HG03432 (cell line): ENCODE results near the gene IL21R.

ENCODE experiments used
- ATAC-seq: cut with Tn5 transposase; IDR thresholded peaks from one replicate; pipeline ENCODE4 v1.9.1; 2021; ENCODE audit warnings: mild to moderate bottlenecking, moderate library complexity; ENCODE audit not compliant: unreplicated experiment

Gene IL21R

DNA sequence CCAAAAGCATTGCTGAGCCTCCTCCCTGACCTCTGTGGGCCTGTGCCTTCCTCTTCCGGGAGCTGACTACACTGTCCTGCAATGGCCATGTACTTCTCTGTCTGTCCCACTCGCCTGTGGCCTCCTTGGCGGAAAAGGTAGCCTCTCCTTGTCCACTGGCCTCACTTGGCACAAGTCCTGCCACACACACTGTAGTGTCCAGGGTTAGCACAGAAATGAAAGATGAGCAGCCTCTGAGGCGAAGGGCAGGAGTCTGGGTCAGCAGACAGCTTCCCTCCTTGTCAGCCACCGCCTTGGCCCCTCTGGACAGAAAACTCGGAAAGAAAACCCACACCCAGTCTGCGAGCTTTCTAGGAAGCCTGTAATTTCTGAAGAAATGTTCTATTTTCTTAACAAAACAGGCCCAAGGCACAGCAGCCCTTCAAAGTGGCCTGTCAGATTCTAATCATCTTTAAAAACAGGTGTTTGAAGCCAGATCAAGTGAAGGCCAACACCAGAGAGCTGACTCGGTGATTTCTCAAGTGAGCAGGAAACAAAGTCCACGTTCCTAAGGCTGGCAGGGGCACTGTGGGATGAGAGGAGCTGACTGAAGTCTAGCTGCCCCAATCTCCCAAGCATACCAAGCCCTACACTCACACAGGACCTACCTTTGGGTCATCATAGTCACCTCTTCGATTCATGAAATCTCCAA lies 80.6 kb downstream of the IL21R start:
- ATAC-seq, result no peak

DNA sequence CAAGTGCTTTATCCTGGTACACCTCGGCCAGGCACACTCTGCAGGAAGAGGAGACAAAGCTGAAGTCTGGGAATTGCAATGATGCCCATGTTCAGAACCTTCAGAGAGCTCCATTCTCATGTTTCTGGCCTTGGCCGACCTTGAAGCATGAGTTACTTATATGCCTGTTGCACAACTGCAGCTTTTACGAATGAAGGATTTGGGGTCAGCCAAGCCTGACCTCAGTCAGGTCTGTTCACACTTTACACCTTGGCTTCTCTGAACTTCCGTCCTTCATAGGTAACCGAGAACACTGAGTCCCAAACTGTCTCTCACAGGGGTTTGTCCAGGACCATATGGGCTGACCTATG lies 81.1 kb downstream of the IL21R start:
- ATAC-seq, result no peak

DNA sequence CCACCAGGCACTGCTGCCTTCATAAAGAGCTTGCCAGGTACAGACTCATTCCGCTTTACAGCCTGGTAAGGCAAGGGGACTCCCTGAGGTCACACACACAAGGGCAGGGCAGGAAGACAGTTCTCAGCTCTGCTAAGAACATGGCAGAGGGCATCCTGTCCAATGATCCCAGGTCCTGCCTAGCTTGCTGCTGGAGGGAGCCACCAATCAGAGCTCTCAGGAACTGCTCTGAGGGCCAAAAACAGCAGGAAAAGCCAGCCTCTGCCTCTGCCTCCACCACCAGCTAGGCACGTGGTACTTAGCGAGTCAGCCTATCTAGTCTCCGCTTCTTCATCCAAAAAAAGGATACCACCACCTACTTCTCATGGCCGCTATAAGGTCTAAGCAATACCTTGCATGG lies 81.7 kb downstream of the IL21R start:
- no peak for ATAC-seq

DNA sequence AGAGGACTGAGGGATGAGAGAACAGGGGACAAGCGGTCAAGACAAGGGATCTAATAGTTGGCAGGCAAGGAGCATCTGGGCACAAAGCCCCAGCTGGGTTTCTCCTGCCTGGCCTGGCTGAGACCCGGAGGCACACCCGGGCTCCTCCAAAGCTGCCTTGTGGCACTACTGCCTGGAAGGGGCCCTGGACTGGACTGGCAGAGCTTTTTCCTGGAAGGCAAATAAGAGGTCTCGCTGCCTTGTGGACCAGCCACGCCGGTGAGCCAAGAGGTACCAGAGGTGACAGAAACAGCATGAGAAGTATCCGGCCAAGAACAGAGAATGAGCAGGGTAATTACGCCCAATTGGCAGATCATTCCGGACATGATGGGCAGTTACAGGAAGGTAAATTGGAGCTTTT lies 83.2 kb downstream of the IL21R start:
- no peak for ATAC-seq

DNA sequence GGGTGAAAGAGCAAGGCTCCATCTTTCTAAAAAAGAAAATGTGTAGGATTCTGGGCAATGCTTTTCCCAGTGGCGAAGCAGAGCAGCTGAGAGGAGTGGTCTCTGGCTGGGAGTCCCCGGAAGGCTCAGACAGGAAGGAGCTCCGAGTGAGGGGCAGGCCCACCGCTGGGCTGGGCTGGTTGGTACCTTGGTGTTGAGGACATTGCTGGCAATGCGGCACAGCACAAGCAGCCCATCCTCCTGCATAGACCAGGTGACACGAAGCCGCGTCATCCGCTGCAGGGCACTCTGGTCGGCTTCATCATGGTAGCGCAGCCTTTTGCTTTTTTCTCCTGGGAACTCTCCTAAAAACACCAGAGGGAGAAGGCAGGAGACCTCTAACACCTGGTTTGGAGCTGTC lies 83.8 kb downstream of the IL21R start:
- ATAC-seq, result no peak

DNA sequence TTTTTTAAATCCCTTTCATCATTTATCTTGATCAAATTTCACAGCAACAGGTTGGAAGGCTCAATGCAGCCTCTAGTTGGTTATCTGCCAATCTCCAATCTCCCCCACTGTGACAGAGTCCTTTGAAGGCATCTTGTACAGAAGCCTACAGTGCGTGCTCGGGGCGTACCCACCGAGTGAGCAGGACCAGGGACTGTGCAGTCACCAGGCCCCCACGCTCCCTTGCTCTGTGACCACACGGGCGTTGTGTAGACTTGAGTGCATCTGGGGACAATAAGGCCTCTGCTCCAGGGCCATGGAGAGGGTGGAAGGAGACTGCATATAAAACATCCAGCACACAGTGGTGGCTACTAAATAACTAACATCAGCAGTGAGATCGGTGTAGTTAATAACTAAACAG lies 84.4 kb downstream of the IL21R start:
- no peak for ATAC-seq

DNA sequence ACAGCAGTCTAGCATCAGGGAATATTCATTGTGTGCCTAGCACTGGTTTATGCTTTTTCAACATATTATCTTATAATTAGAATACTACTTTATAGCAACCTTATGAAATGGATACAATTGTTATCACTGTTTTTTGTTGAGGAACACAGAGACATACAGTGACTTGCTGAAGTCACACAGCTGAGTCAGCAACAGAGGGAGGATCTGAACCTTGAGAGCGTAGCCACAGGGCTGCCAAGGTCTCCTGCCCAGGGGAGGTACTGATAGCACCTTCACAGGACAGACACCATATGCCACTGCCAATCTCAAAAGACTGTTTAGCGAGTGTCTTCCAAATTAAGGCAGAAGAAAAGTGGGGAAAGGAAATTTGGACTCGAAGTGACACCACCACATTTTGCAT lies 84.8 kb downstream of the IL21R start:
- ATAC-seq, result no peak

DNA sequence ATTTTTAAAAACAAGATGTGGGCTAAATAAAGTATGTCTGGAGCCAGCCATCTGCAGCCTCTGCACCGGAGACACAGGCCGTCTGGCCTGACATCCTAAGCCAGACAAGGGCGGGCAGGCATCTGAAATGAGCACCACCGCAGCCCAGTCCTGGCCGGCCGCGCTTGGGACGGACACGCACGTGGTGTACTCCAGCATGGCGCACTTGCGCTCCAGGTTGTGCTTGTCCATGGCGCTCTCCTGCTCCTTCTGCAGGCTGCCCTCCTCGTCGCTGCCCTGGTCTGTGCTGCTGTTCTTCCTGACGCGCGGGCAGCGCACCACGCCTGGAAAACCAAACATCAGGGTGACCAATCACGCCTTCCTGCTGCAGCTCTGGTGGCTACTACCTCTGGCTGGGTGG lies 87.4 kb downstream of the IL21R start:
- no peak for ATAC-seq

DNA sequence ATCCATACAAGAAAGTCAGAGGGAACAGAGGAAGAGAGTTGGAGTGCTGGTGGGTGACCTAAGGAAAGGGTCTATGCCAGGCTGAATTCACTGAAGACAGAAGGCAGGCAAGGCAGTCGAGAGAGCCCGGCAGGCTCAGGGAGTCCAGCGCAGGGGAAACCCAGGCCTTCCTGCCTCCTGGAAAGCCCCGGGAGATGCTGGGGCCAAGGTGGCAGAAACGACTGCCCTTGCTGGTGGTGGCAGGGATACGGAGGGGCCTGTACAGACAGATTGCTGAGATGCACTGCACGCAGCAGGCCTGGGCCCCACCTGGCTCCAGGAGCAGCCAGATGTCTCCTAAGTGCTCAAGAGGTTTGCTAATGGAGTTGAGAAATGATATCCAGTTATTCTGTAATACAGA lies 87.9 kb downstream of the IL21R start:
- no peak for ATAC-seq

DNA sequence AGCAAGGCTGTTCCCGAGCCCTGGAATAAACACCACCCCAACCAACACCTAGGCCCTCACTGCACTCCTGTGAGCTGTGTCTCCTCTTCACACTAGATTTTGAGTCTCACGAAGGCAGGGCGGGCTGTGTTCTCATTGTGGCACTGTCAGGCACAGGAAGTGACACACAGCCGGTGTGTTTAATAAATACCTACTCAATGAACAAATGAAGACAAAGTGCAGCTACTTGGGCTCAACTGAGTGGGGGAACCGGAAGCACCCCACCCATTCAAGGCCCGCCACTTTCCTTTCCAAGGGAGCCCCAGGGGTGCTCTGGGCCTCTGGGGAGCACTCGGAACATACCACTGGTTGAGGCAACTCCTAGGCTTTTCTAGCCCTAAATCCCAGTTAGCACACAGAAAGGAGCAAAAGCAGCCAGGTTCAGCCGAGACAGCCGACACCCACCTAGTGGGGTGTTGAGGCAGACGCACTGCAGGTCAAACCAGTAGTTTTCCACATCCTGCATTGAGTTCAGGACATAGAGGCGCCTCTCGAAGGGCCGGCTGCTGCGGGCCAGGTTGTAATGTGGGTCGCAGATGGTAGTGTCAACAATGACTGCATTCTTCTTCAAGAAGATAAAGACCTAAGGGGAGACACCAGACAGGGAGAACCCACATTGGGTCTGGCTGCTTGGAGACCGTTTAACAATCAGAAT lies 90.1 kb downstream of the IL21R start:
- ATAC-seq, result no peak

DNA sequence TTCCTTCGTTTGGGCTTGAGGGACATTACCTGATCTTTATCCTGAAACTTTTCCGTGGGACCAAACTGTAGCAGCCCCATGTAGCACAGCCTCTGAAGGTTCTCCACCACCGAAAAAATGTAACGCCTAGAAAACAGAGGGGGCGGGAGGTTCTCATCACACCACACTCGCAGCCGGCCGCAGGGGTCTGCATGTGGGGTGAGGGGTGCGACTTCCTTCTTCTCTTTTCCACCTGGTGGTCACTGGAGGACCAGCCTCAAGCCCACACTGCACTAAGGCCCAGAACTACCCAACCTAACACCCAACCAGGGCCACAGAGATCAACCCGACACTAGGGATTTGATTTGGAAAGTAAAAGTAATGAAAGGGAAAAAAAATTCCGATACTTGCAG lies 90.6 kb downstream of the IL21R start:
- no peak for ATAC-seq

DNA sequence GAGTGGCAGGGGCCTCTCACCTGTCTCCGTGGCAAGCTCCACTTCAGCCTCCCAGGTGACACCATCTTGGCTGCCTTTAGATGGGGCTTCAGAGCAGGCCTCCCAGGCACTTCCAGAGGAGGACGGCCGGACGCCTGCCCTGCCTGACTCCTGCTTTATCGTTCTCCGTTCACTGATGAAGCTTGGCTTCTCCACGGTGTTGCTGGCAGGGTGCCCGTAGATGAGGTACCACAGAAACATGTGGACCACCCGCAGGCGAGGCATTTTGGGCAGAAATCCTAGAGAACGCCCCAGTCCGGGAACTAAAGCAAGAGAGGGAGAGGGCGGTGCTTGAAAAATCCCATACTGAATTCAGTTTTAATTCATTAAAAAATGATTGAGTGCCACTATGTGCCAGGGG lies 93.2 kb downstream of the IL21R start:
- ATAC-seq, result no peak

DNA sequence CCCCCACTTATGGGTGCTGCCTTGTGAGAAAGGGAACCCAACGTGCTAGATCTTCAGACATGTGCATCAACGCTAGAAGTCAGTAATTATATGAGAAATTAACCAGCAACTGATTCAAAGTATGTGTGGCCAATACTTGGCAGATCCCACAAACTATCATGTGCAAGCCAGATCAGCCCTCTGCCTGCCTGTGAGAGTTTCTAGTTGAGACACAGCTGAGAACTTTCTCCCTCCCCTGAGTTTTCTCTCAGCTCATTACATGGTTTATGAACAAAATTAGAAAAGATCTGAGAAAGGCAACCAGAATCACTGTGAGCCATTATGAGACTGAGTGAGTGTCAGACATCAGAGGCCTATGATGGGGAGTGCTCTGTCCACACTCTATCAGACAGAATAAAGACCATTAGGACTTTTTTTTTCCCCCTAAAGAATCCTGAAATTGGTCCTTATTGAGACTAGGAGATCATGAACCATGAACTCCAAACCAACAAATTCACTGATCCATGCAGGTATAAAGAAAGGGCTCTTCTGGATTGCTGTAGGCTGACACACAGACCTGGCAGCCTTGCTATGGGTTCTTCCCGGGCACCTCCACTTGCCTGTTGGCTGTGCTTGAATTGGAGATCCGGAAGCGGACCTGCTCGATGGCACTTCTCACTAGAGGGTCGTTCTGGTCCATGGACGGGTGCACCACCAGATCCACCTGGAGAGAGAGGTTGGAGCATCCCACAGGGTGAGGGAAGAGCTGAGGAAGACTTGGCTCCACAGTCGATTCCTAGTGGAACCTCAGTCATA lies 96.3 kb downstream of the IL21R start:
- ATAC-seq, result no peak

DNA sequence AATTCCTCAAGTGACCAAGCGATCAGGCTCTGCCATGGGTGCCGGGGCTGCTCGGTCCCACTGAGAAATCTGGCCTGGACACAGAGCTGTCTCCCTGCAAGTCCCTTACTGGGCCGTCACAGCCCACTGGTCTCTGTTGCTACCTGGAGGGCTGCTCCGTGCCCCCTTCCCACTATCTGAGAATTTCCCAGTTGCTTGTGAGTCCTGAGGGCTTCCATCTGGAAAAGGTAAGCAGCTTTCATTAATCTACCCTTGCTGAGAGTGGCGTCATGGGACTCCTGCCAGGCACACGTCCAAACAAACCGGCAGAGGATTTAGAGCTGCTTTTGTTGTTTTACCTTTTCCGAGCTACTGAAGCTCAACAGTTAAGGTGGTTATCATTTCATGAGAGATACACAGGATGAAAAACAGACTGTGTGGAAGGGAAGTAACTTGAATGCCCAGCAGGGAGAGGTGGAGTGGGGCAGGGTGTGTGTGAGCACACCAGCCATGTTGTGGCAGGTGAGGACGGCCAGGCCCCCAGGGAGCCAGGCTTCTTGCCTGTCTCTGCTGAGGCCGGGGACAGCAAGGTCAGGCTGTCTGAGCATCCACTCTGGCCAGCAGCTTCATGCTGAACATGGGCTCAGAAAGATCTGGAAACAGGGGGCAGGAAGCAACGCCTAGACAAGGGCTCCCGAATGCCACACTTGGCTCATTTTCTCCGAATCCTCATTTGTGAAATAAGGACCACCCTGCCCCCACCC lies 97.1 kb downstream of the IL21R start:
- no peak for ATAC-seq

DNA sequence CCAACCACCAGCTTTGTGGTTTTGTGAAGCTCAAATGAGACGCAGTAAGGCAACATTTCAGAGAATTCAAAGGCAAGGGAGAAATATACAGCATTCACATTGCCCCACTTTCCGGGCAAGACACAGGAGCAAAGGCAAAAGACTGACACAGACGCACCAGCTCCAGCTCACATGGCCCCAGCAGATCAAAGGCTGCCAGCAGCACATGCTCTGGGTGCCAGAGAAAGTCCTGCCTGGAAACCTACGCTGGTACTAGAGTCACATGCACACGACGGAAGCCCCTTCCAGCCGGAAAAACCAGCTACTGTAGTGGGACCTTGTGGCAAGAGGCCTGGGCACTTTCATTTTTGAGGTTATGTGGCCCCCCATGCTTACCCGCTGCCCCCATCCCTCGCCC lies 97.7 kb downstream of the IL21R start:
- no peak for ATAC-seq

DNA sequence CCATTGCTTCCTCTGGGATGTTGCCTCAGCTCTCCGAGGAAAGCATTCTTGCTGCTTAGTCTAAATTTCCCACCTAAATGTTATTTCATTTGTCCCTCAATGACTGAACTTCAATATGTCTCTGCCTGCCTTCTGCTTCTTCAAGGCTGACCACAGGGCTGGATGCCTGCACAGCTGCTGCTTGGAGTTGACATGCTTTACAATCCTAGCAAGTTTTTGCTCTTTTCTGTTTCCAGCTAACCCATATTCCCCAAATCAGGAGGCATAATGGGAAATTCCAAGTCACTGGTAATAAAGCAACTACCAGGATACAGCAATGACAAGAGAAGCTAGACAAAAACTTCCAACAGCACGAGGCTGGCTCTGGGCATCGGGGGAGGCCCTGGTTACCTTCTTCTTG lies 98.8 kb downstream of the IL21R start:
- ATAC-seq, result no peak
